Stimulated activated CD4-positive, alpha-beta T cell treated with anti-CD3 and anti-CD28 coated beads, Interleukin-1b, Interleukin-23, amount 100 ng/mL, for 48 hours (primary cell): Measurements from ENCODE around the gene FAM181A.

Source experiments
- DNase-seq: peaks from one replicate; pipeline ENCODE4 v3.0.0-alpha.2; 2020

The FAM181A gene

GRCh38 chr14:93965287-93965821 is 38.2 kb downstream of the FAM181A start:
- no peak for DNase-seq

- DNase-seq = no peak
Measured at GRCh38 chr14:93965946-93966474, 38.9 kb downstream of the FAM181A start.

- DNase-seq = no peak
Measured at GRCh38 chr14:93967637-93968250, 40.6 kb downstream of the FAM181A start.

- no peak for DNase-seq
Measured at GRCh38 chr14:93969082-93969828, 42.1 kb downstream of the FAM181A start.

GRCh38 chr14:93970585-93970964 is 43.4 kb downstream of the FAM181A start:
- peak; percentile 73 for DNase-seq

GRCh38 chr14:93970965-93971634 is 44.0 kb downstream of the FAM181A start:
- peak; percentile 74 for DNase-seq

GRCh38 chr14:93971635-93972027 is 44.5 kb downstream of the FAM181A start:
- no peak for DNase-seq

- peak; percentile 63 for DNase-seq
Measured at GRCh38 chr14:93972618-93973205, 45.6 kb downstream of the FAM181A start.

- no peak for DNase-seq
Measured at GRCh38 chr14:93973607-93974006, 46.5 kb downstream of the FAM181A start.

- no peak for DNase-seq
Measured at GRCh38 chr14:93974299-93974698, 47.2 kb downstream of the FAM181A start.

GRCh38 chr14:93974833-93975232 is 47.7 kb downstream of the FAM181A start:
- no peak for DNase-seq

GRCh38 chr14:93975791-93976476 is 48.8 kb downstream of the FAM181A start:
- peak; percentile 57 for DNase-seq

- peak; percentile 61 for DNase-seq
Measured at GRCh38 chr14:93976477-93977057, 49.4 kb downstream of the FAM181A start, which contains the start of gene ASB2. TSS of gene ASB2 (minus strand) at chr14:93976570. CDS start at chr14:93964539, 12,031 bp downstream.

- DNase-seq = no peak
Measured at GRCh38 chr14:93977171-93977570, 50.0 kb downstream of the FAM181A start.

GRCh38 chr14:93977790-93978581 is 50.8 kb downstream of the FAM181A start:
- DNase-seq = peak; percentile 88

GRCh38 chr14:93978735-93979134 is 51.6 kb downstream of the FAM181A start:
- DNase-seq = no peak
